ENCODE measurements around the gene CCDC50.

DNA sequence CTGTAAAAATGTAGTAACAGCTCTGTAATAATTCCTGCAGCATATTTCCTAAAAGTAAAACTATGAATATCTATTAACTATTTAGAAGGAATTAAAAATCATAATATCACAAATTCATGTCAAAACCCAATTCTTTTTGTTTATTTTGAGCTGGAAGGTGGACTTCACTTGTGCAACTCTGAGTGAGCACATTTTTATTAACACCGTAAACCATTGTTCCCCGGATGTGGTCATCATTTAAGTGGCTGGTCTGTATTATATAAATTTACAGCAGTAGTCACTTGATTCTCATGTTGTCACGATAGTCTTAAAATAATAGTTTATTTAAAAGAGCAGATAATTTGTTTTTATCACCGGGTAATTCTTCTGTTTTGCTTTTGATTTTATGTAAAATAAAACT, 44.1 kb downstream of the CCDC50 start:
- TF ChIP-seq, protein P1, sequence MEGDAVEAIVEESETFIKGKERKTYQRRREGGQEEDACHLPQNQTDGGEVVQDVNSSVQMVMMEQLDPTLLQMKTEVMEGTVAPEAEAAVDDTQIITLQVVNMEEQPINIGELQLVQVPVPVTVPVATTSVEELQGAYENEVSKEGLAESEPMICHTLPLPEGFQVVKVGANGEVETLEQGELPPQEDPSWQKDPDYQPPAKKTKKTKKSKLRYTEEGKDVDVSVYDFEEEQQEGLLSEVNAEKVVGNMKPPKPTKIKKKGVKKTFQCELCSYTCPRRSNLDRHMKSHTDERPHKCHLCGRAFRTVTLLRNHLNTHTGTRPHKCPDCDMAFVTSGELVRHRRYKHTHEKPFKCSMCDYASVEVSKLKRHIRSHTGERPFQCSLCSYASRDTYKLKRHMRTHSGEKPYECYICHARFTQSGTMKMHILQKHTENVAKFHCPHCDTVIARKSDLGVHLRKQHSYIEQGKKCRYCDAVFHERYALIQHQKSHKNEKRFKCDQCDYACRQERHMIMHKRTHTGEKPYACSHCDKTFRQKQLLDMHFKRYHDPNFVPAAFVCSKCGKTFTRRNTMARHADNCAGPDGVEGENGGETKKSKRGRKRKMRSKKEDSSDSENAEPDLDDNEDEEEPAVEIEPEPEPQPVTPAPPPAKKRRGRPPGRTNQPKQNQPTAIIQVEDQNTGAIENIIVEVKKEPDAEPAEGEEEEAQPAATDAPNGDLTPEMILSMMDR (optimal IDR thresholded peaks at IDR 0.05 in 1 of 3, IDR thresholded peaks at IDR 0.05 in 1 of 3, conservative IDR thresholded peaks at IDR 0.05 in 1 of 3; ENCODE audit: extremely low read depth in 1 of 3, insufficient read depth in 2 of 3, low read length in 3 of 3): no peak
- TF ChIP-seq EZH2 (IDR thresholded peaks at IDR 0.05; ENCODE audit: low read length): no peak
